ENCODE measurements around the gene CYP4V2. TPM values are rescaled to one million over a fixed set of nuclear protein-coding genes. Genes with fewer than 3 reads are reported as not detected.

The CYP4V2 gene
- total and polyA plus RNA-seq, 2 experiments from 2014 or later = 12.2 to 24.6 TPM

DNA sequence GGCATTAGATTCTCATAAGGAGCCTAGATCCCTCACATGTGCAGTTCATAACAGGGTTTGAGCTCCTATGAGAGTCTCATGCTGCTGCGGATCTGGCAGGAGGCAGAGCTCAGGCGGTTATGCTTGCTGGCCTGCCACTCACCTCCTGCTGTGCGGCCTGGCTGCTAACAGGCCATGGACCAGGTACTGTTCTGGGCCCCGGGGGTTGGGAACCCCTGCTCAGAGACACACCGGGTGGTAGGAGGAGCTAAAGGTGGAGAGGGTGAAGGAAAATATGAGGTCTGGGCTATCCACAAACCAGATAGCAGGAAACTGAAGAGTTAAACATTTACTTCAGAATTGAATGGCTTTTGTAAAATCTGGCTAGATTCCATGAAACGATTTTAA lies 68.7 kb downstream of the CYP4V2 start:
- DNase-seq (ENCODE audit: low spot score) = peak; percentile 31
- no peak overlapping the region for H3K4me2 ChIP-seq

More for the DNA sequence above, 68.7 kb downstream of the CYP4V2 start:
- H3K9me3 ChIP-seq (ENCODE audit: low read depth) = no peaks in the 10 kb centered on the region
- no peaks in the 10 kb centered on the region for H3K27me3 ChIP-seq
- peaks cover 8% of the 10 kb centered on the region for H3K4me1 ChIP-seq (ENCODE audit: insufficient read depth)
- no peak overlapping the region for H3K4me3 ChIP-seq
- H3K79me2 ChIP-seq = no peaks in the 10 kb centered on the region
- H3K9me2 ChIP-seq (replicated peaks; ENCODE audit: insufficient read depth) = no peaks in the 10 kb centered on the region
- no peaks in the 10 kb centered on the region for H3K36me3 ChIP-seq (replicated peaks; ENCODE audit: insufficient read depth, low read depth)
- TF ChIP-seq, protein P1, sequence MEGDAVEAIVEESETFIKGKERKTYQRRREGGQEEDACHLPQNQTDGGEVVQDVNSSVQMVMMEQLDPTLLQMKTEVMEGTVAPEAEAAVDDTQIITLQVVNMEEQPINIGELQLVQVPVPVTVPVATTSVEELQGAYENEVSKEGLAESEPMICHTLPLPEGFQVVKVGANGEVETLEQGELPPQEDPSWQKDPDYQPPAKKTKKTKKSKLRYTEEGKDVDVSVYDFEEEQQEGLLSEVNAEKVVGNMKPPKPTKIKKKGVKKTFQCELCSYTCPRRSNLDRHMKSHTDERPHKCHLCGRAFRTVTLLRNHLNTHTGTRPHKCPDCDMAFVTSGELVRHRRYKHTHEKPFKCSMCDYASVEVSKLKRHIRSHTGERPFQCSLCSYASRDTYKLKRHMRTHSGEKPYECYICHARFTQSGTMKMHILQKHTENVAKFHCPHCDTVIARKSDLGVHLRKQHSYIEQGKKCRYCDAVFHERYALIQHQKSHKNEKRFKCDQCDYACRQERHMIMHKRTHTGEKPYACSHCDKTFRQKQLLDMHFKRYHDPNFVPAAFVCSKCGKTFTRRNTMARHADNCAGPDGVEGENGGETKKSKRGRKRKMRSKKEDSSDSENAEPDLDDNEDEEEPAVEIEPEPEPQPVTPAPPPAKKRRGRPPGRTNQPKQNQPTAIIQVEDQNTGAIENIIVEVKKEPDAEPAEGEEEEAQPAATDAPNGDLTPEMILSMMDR (IDR thresholded peaks at IDR 0.05; ENCODE audit: poor library complexity) = no peak
- TF ChIP-seq EZH2phosphoT487 (IDR thresholded peaks at IDR 0.05; ENCODE audit: low read depth, severe bottlenecking, unreplicated experiment) (no peak), EZH2 (IDR thresholded peaks at IDR 0.05; ENCODE audit: borderline replicate concordance) (no peak)
- H2AFZ ChIP-seq = no peak overlapping the region
- H4K20me1 ChIP-seq (ENCODE audit: insufficient read depth, poor library complexity, severe bottlenecking) = no peaks in the 10 kb centered on the region
- WGBS (ENCODE audit: low lambda C conversion rate, missing lambda C conversion rate) = 71% methylated on average over 6 of the region's 6 CpGs
- peak overlapping the region; percentile 69 for H3K27ac ChIP-seq

Other genes starting within 250 kb of the CYP4V2 start
- 1.8 and 7.3 TPM in 2 replicates for gene TLR3, start 122.4 kb upstream of the CYP4V2 start, total RNA-seq
- 1.6 and 4.6 TPM in 2 replicates for gene TLR3, start 122.4 kb upstream of the CYP4V2 start, polyA plus RNA-seq
- 6.7 and 7.0 TPM in 2 replicates for gene FAM149A, start 86.9 kb upstream of the CYP4V2 start, total RNA-seq
- 3.7 and 6.9 TPM in 2 replicates for gene FAM149A, start 86.9 kb upstream of the CYP4V2 start, polyA plus RNA-seq
- gene KLKB1, start 35.9 kb downstream of the CYP4V2 start, total RNA-seq = 16.1 and 20.3 TPM in 2 replicates
- 7.7 and 8.8 TPM in 2 replicates for gene KLKB1, start 35.9 kb downstream of the CYP4V2 start, polyA plus RNA-seq
- gene F11, start 74.6 kb downstream of the CYP4V2 start, total RNA-seq = 9.5 and 19.4 TPM in 2 replicates
- 7.1 and 8.1 TPM in 2 replicates for gene F11, start 74.6 kb downstream of the CYP4V2 start, polyA plus RNA-seq

Data from hepatocyte (in vitro differentiated cells).